ENCODE data around the gene PITPNM2.

The PITPNM2 gene

DNA sequence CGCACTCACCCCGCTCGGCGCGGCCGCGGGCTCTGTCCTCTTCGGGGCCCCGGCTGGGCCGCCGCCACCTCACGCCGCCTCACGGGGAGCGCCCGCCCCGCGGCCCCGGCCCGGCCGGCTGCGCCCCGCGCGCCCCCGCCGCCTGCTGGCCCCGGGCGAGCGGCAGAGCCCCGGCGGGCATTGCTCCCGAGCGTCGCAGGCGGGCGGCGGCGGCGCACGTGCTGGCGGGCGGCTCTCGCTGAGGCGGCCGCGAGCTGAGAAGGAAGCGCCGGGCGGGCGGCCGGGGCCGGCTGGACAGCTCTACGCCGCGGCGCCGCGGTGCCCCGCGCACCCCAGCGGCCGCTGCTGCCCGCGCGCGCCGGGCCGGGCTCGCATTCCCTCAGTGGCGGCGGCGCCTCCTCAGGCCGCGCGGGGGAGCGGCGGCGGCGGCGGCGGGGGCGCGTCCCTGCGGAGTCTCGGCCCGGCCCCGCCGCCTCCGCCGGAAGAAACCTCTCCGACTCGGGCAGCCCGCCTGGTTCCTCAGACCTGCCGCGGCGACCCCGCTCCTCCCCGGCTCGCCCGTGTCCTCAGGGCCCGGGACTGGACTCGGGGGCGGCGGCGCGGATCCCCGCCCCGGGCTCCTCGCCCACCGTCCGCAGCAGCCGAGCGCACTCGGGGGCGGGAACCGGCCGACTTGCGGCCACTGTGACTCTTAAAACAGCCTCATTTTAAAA lies at the start of gene PITPNM2:
TSS of gene PITPNM2 (minus strand) at position 347 of the 713 bp plus-strand sequence. CDS start 116,500 bp downstream, outside the sequence.
- peak; percentile 75 for DNase-seq

DNA sequence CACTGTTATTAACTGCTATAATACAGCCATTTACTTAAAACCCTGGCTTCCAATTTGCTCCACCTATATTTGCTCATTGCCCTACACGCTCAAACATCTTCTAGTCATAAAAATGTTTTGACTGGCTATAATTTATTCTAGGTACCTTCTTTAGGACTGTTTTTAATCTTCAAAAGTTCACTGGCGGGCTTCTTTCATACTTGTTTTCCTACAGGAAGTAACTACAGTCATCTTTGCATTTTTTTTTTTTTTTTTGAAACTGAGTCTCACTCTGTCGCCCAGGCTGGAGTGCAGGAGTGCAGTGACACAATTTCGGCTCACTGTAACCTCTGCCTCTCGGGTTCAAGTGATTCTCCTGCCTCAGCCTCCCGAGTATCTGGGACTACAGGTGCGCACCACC lies 49.5 kb upstream of the PITPNM2 start:
- DNase-seq: no peak

DNA sequence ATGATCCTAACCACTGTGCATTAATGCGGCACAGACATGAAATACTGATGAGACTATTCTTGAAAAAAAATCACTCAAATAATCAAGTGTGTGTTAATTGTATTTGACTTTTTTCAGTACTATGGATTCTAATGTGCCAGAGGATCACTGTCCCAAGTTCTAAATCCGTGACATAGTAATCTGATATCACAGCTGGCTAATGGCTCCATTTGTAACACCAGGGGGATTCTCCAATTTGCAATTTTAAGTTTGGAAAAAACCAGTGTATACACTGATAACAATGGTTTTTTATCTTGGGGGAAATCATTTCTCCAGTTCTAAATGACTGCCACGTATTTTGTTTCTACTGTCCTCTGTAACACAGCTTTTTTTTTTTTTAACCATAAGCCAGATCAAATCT lies 49.0 kb upstream of the PITPNM2 start:
- no peak for DNase-seq

- DNase-seq: no peak
Measured at GRCh38 chr12:123187637-123188036, 36.7 kb upstream of the PITPNM2 start.

DNA sequence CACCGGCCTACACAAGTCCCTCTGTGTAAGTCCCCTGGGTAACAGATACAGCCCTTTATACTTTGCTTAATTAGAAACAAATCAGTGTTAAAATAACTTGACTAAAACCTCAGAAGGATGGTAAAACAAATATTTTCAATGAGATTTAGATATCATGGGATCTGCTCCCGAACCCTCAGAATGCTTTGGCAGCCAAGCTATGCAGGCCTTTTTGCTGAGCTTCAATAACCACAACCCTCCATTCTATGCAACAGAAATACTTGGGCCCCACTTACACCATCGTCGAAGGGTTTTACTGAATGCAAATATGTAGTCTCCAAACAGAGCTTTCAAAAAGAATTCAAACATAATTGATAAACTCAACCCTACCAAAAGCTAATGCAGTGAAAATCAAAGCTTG lies 29.3 kb upstream of the PITPNM2 start:
- no peak for DNase-seq

- no peak for DNase-seq
Measured at GRCh38 chr12:123171967-123172366, 21.1 kb upstream of the PITPNM2 start.

DNA sequence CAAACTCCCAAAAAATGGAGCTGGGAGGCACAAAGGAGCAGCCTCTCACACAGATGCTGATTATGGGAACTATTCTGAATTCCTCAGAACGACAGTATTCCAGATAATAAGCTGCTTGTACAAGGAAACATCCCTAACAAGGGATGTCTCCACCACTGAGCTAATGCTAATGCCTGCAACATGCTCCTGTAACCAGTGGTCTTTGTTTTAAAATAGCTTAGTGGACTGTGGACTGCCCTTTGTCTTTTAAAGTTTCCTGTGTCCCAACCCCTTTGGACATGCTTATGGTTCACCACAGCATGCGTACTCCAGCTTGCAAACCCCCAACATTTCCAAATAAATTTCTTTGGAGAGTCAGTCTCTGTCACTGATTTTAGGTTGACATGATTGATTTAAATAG lies 16.4 kb upstream of the PITPNM2 start:
- no peak for DNase-seq

DNA sequence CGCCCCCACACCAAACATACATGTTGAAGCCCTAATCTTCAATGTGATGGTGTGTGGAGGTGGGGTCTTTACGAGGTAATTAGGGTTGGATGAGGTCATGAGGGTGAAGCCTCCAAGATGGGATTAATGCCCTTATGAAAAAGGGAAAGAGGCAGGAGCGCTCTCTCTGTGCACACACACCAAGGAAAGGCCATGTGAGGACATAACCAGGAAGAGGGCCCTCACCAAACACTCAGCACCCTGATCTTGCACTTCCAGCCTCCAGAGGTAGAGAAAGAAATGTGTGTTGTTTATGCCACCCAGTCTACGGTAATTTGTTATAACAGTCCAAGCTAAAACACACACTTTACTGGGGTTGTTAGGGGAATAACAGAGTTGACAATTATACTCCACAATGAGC lies 14.6 kb upstream of the PITPNM2 start:
- DNase-seq: no peak

- no peak for DNase-seq
Measured at GRCh38 chr12:123164710-123165261, 13.9 kb upstream of the PITPNM2 start.

- DNase-seq: no peak
Measured at GRCh38 chr12:123164222-123164621, 13.3 kb upstream of the PITPNM2 start.

- no peak for DNase-seq
Measured at GRCh38 chr12:123163227-123163626, 12.3 kb upstream of the PITPNM2 start.

GRCh38 chr12:123160801-123161487 lies 10.1 kb upstream of the PITPNM2 start:
- no peak for DNase-seq

DNA sequence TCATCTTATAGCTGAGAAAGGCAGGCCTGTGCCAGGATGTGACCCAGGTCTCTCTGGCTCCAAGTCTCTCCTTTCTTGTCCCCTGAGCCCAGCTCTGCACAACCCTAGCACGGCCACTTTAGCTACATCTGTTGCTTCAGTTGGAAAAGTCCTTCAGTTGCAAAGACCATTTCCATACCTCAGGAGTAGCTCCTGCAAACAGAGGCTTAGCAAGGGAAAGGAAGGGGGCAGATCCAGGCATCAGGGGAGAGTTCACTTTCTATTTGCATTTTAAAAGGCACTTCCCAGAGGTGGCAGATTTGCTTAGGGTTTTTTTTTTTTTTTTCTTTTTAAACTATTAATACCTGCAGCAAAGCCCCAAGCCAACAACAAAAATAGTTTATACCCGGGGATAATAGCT lies 3.0 kb upstream of the PITPNM2 start:
- no peak for DNase-seq

DNA sequence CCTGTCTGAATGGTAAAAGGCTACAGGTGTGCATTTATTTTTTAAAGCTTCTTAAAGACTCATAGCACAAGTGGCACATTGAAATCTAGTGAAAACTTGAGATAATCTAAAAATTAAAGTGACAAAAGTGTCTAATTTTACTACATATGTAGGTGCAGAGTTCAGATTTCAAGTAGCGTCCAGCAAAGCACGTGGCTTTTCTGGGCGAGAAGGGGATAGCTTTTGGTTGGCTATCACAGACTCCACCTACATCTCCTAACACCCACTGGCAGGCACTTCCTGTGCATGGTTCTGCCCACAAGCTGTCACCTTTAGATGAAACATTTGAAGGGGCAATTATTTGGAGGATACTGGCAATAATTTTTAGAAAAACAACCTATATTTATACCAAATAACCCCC lies 1.9 kb upstream of the PITPNM2 start:
- no peak for DNase-seq

DNA sequence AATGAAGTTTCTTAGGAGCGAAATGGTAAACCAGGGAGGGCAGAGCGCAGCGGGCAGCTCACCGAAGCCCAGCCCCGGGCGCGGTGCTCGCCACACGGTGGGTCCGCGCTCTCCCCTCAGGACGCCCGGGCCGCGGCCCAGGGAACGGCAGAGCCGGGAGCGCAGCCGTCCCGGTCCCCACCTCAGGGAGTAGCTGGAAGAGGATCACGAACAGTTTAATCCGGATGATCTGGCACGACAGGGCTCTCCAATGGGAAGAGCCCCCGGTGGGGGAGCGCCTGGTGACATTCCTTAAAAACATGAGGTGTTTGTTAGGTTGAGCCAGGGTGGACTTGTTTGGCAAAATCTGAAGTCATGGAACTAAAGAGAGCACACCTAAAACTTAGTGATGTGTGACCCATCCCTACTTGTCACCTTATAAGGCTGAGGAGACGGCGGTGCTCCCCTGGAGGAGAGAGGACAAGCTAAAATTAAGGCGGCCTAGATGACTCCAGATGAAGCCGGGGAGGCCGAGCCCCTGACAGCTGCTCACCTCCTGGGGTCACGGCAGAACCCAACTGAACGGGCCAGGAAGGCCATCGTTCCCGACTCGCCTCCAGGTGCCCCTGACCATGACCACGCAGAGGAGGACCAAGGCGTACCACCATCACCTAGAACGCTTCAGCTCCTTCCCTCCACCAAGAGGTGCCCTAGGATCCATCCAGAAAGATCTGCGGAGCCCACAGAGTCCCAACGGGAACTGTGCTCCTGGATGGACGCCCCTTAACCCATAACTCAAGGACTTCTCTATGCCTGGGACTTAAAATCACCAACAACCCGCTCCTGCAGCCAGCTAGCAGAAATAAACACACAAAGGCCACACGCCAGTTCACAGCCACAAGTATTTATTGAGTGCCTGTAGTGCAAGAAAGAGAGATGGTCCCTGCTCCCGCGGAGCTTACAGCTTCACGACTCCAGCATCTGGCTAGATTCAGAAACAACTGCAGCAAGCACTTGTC lies 866 bp upstream of the PITPNM2 start:
- no peak for DNase-seq

DNA sequence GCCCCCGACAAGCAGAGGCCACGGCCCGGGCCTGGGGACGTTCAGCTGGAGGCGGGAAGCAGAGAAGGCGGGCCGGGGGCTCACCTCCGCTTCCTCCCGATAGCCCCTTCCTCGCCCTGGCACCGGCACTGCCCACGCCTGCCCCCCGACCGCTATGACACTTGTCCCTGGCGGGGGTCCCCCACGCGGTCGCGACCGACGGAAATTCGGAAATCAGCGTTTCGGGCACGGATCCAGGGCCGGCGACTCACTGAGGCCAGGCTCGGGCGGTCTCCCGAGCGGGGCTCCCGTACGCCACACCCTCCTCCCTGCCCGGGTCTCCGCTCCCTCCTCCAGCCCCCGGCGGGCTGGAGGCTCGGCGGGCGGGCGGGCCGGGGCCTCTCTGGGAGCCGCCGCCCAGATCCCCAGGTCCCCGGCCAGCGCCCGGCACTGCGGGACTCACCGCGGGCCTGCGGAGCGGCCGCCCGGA lies 581 bp downstream of the PITPNM2 start:
- peak; percentile 19 for DNase-seq

DNA sequence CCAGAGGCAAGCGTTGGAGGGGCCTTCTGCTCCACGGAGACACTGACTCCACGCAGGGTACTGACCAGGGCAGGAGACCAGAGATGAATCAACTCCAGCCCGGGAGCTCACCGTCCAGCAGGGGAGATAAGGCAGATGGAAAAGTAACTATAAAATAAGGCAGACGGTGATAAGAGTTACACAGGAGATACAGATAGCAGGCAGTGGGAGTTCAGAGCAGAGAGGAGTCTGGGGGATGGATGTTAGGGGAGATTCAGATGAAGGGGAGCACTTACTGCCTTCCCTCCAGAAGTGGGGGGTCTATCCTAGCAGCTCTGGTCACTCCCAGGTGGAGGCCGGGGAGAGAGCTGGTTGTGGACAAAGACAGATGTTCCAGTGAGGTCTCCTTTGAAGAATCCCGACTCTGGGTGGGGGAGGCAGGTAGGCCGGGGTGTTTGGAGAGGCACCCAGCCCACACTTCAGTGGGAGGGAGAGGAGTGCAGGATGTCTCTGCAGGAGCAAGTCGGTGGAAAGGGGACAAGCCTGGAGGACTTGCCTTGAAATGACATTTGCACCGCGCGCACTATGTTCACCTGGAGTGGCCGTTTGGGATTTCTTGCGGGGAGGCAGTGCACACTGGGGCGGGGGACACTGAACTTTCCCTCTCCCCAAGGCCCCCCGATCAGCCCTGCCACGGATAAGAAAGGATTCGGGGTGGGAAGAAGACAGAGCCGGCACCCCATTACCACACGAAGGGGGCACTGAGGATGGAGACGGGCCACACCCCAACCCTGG lies 1.2 kb downstream of the PITPNM2 start:
- DNase-seq: no peak

DNA sequence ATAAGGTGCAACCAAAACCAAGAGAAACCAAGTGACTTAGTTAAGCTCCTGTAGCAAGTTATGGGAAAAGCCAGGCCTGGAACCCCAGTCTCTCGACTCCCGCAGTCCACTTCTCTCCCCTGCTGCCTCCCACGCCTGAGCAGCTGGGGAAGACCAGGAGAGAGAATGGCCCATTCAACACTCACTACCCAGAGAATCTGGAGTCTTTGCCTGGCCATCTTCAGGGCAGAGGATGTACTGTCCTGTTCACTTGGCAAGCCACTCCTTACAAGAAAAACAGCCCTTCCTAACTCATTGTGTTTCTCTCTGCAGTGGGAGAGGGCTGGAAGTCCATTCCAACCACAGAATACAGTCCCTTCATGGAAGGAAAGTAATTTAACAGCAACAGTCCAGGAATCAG lies 1.8 kb downstream of the PITPNM2 start:
- no peak for DNase-seq

GRCh38 chr12:123148655-123149054 lies 2.2 kb downstream of the PITPNM2 start:
- no peak for DNase-seq

DNA sequence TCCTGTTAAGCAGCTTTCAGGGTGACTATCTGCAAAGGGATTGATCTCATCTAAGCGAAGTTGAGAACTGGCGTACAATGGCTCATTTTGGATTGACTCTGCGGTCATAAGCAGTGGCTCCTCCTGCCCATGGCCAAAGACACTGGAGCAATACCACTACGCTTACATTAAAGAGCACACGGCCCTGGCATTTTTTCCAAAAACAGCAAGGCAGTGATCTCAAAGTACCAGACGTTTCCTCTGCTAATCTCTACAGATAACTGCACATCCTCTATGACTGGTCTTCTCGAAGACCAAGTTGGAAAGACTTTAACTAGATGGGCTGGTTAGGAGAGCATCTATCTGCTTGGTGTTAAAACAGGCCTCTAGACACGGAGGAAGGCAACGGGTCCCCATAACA lies 2.7 kb downstream of the PITPNM2 start:
- no peak for DNase-seq

DNA sequence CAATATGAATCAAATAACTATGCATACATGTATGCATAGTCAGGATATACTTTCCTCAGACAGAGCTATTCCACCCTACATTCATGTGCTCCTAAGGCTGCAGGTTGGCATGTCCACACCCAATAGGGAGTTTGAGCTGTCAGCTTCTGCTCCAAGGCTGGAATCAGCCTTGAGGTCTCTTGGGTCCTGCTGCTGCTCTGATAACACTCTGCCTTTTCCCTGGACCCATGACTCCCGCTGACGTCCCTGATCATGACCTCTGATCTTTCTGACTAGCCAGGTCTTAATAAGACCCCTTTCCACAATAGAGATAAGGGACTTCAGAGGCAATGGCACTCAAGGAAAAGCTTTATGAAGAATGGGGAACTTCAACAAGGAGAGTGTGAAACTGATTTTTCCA lies 5.7 kb downstream of the PITPNM2 start:
- no peak for DNase-seq

Data from HCEC 1CT (cell line).